GM21786 (cell line): ENCODE data around the gene DPH5.
A peak's percentile ranks its signal among the peaks of the same experiment; 100 is the strongest.
"Not testable (repeated sequence)": the region's sequence is repeated elsewhere in the genome, so short reads cannot be mapped to it uniquely, and the experiment has no call there.

Source experiments
- ATAC-seq: cut with Tn5 transposase; IDR thresholded peaks from one replicate; pipeline ENCODE4 v1.9.1; 2021; ENCODE audit not compliant: unreplicated experiment

Gene DPH5

DNA sequence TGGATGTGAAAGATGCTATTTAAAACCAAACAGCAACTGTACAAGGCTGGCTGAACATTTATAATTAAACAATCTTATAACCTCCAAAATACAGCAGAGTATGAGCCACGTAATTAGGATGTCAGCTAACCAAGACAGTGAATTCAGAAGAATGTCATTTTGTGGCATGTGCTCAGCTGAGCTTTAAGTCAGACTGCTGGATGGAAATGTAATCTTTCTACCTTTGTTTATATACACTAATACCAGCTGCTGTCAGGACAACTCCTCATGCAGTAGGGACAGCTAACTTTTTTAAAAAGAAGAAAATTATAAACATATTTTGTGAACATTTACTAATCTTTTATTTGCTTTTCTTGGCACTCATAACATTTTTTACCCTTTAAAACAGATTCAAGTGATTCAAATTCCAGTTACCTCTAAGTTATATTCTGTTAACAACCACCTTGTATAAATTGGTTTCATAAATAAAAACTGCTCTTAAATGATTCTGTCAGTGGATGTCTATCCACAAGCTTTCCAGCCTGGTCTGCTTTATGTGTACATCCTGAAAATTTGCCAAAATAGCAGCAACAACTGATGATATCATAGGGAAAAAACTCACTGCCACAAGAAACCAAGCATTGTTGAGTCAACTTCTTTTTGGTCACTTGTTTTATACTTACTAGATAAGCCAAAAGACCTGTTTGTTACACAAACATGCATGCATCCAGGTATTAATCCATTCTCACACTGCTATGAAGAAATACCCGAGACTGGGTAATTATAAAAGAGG, 36.1 kb downstream of the DPH5 start:
- no peak for ATAC-seq

DNA sequence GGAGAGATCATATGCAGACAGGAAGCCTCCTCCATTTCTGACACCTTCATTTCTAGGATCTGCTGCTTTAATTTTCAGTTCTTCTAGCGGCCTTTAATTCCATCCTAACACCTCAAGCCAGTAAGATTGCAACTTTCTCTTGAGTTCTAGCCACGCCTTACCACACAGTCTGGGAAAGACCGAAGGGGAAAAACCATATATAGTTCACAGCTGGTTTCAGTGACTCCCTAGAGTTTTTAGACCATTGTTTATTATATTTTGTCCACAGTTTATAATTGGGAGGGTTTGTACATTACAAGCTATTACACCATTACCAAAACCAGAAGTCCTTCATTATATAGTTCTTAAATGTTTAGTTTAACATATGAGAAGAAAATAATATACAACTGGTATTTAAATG, 37.5 kb downstream of the DPH5 start:
- no peak for ATAC-seq

DNA sequence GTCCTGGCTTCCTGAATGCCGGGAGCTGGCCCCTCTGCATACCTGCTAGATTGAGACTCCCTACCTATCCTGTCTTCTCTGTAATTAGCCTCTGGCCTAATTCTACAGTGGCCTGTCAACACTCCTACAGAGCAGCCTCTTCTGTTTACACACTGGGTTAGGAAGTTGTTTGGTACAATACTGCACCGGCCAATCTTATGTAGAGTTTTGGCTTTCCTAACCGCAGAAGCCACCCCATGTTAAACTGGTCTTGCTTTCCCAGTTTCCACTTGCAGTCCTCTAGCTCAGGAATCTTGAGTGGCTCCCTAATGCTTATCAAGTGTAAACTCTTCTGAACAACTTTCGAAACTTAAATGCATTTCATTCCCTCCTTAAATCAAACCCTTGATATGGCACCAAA, 42.8 kb downstream of the DPH5 start:
- ATAC-seq: no peak

DNA sequence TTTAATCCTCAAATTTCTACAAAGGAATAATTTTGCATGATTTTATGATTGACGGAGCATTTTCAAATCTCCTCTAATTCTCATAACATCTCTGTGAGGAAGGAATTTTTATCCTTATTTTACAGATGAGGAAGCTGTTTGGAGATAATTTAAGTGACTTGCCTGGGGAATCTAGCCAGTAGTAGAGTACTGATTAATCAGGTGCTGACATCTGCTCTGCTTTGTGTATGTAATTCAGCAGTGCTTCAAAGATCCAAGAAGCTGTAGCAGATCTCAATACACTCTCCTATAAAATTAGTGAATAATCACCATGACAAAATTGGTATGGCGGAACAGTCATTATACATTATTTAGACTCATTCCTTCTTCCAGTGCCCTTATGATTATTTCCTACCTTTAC, 46.0 kb downstream of the DPH5 start:
- ATAC-seq: no peak

DNA sequence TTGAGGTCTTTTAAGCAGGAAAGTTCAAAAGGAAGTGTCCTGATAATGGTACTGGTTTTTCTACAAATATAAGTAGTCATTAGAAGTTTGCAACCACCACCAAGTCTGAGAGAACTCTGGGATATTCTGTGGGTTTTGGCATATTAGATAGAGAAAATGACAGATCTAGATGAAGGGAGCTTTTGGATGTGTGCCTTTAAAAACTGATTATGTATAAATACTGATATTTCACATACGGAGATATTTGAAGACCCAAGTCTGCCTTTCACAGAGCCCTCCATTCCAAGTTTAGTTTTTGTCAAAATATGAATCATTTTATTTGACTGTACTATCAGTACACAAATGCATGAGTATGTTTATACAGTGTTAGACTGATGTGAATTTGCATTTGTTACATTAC, 48.6 kb downstream of the DPH5 start:
- ATAC-seq: no peak

DNA sequence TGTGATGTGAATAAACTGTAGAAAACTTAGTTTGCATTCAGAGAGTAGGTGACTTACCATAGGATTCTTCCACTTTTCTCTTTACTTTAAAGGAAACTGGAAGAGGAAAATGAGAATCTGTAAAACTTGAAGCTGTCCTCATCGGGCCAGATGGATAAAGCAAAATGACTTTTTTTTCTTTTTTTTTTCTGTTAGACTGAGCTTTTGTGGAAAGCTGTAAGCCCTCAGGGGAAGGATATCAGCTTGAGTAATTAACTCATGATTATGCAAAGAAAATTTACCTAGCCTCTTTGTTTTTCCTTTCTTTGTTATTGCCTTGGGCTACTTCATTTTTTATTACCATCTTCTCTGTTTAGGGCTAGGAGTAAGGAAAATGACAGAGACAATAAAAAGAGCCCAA, 53.4 kb downstream of the DPH5 start:
- ATAC-seq: no peak

DNA sequence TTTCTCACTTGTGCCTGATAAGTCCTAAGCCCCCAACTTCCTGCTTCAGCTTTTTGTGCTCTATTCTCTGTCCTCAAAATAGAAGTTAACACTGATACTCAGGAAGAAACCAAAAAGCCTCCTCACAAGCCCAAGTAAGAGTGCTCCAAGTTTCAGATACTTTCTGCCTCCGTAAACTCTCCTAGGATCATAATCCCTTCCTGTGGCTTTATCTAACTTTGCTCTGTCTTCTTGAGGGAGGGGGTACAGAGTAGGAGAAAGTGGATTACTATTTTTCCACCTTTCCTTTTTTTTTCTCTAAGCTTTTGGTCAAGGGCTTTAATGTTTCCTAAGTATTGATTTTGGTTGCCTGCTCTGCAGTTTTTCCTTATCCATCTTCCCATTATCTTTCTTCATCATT, 54.6 kb downstream of the DPH5 start:
- ATAC-seq: no peak

DNA sequence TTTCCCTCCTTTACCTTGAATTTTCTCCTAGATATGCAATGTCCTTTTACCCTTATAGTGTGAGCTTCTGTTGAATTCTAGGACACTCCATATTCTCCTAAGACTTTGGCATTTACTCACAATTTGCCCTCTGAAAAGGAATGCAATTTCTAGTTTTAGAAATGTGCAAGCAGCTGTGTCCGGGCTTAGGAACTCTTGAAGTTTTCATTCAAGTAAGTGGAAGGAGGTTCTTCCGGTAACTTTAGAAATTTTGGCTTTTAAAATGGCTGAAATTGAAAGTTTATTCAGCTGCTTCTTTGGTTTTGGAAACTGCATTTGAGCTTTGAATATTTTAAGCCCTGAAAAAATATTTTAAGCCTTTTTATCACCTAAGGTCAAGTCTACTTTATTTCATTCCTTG, 56.3 kb downstream of the DPH5 start:
- ATAC-seq: no peak

DNA sequence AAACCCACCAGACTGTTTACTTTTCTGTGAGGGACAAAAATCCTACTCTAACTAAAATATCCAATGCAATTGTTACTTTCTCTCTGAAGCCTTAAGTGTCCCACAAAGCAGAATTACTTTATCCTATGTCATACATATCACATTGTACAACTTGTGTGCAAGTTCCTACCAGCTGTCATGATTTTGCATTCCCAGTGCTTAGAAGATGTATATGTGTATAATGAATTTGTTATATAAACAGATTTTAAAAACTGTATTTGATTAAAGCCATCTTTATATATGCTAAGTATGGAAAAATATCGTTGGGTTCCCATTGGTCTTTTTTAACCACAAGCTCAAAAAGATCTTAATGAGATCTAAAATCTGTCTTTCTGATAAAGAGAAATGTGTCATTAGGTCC, 57.0 kb downstream of the DPH5 start:
- ATAC-seq: no peak

DNA sequence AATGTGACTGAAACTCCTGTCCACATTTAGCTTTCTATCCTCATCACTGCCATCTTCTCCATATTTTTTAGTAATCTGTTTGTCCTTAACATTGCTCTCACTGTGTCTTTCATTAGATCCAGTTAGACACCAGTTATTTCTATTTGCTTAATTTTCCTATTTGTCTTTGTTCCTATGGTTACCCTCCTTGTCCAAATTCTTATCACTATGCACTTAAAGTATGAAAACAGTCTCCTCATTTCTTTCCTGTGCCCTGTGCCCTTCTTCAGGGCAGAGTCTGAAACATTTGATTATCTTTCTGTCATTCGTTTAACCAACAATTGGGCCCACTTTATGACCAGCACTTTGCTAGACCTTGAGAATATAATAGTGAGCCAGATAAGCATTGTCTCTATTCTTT, 65.5 kb downstream of the DPH5 start:
- no peak for ATAC-seq

DNA sequence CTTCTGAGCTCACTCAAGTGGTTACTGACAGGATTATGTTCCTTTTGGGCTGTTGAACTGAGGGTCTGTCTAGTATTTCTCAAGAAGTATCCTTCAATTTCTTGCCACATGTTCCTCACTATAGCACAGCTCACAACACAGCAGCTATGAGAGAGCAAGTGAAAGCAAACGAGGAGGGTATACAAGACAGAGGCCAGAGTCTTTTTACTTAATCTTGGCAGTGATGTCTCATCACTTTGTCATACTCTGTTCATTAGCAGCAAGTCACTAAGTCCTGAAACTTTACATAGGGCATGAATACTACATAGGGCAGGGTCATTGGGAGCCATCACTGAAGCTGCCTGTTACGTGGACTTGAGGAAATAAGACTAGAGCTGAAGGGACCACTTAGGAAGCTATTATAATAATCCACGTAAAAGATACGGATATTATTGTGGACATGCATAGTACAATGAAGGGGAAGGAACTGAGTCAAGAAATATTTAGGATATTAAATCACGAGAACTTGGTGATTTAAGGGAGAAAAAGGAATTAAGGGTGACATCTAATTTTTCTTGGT, 66.0 kb downstream of the DPH5 start:
- no peak for ATAC-seq

DNA sequence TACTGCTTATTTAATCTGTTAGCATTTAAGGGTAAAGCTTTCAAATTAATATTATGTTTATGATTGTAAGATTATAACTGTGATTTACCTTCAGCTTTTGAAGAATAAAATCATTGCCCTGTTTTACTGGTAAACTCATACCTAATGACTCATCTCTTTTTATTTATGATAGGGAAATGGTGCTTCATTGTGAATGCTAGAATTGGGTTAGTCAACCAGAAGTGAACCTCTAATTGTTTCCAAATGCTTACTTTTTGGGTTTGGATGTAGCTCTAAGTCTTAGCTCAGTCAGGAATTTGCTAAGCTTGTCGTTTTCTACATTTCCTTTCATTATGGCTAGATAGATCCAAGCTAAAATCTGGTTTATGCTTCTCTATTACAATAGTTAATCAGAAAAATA, 70.3 kb downstream of the DPH5 start:
- no peak for ATAC-seq

DNA sequence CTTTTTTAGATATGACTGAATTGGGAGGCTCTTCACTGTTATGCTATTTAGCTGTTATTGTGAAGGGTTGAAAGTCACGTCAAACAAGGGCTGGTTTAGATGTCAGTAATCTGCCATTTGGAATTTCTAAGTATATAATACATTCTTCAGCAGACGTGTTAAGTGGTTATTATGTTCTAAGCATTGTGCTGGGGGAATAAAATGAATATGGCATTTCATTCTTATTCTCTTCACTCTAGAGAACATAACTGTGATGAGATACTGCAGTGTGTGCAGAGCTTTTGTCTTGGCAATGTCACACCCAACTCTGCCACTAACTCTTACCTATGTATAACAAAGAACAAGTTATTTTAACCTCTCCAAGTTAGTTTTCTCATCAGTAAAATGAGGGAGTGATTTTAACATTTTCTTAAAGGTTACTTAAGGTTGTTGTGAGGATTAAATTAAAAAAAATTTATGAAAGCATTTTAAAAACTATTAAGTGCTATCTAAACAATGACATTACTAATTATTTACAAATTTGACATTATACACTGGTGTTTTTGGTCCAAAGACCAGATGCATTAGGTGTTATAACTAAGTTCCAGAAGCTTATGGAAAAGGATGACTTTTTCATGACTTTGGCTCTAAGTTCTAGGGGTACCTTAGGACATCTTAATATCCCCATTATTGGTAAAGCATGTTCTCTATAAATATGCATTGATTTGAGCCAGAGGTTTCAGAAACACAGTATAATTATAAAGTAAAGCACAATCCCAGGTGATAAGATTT, 71.4 kb downstream of the DPH5 start:
- ATAC-seq: no peak

DNA sequence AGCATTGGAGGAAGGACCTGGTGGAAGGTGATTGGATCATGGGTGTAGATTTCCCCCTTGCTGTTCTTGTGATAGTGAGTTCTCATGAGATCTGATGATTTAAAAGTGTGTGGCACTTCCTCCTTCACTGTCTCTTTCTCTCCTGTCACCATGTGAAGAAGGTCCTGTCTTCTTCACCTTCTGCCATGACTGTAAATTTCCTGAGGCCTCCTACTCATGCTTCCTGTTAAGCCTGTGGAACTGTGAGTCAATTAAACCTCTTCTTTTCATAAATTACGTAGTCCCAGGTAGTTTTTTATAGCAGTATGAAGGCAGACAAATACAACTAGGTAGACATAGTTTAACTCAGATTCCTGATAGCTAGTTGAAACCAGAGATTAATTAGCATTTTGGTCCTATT, 72.6 kb downstream of the DPH5 start:
- ATAC-seq: not testable (repeated sequence)

DNA sequence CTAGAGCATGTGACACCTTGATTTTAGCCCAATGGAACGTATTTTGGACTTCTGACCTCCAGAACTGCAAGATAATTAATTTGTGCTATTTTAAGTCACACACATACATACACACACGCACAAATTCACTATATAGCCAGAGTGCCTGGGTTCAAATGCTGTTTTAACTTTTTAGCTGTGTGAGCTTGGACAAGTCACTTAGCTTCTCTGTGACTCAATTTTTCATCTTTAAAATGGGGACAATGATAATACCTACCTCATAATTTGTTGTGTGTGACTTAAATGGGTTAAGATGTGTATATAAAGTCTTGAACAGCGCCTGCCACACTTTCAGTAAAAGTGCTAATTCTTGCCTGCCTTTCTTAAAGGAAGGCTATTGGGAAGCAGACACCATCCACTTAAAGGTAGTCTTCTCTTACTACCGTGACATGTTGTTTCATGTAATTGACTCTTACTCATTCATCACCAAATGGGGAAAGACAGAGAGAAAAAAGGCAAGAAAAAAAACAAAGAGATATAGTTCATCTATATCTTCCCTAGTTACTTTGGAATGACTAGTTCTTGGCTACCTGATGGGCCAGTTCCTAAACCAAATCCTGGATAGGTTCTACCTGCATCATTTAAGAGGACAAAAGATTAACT, 73.4 kb downstream of the DPH5 start:
- no peak for ATAC-seq

DNA sequence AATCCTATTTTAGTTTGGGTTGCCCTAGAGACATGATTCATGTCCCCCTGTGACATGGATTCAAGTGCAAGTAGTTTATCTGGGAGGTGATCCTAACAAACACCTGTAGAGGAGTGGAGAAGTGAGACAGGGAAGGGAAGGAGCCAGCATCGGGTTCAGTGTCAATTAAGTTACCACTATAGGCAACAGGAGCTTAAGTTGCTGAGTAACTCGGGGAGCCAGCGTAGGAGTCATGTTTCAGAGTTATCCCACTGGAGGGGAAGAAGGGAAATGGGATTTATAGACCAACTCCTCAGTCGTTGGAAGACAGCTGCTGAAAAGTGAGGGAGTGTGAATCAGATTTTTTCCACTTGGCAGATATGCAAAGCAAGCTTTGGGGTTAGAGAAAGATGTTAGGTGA, 74.8 kb downstream of the DPH5 start:
- no peak for ATAC-seq

DNA sequence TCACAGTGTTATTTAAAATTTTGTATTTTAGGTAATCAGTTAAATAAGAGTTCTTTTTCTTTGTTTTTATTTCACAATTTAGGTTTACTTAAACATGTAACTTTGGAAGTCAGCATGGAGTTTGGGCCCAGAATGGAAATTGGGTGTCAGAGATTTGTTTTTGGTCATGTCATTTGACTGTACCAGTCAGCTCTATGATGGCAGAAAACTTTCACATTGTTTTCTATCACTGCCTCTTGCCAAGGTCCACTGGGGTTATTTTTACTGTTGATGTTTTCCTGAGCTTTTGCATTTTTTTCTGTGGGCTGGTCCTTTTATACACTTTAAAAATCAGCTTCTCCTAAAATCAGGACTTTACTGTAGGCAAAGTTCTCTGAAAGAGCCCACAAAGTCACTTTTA, 75.2 kb downstream of the DPH5 start:
- no peak for ATAC-seq

DNA sequence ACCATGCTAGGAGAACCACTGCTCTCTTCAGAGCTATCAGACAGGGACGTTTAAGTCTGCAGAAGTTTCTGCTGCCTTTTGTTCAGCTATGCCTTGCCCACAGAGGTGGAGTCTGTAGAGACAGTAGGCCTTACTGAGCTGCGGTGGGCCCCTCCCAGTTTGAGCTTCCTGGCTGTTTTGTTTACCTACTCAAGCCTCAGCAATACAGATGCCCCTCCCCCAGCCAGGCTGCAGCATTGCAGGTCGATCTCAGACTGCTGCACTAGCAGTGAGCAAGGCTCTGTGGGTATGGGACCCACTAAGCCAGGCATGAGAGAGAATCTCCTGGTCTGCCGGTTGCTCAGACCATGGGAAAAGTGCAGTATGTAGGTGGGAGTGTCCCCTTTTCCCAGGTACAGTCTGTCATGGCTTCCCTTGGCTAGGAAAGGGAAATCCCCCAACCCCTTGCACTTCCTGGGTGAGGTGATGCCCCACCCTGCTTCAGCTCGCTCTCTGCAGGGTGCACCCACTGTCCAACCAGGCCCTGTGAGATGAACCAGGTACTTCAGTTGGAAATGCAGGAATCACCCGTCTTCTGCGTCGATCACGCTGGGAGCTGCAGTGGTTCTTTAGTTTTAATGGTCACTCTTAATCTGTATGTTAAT, 75.9 kb downstream of the DPH5 start:
- peak; percentile 76 for ATAC-seq

DNA sequence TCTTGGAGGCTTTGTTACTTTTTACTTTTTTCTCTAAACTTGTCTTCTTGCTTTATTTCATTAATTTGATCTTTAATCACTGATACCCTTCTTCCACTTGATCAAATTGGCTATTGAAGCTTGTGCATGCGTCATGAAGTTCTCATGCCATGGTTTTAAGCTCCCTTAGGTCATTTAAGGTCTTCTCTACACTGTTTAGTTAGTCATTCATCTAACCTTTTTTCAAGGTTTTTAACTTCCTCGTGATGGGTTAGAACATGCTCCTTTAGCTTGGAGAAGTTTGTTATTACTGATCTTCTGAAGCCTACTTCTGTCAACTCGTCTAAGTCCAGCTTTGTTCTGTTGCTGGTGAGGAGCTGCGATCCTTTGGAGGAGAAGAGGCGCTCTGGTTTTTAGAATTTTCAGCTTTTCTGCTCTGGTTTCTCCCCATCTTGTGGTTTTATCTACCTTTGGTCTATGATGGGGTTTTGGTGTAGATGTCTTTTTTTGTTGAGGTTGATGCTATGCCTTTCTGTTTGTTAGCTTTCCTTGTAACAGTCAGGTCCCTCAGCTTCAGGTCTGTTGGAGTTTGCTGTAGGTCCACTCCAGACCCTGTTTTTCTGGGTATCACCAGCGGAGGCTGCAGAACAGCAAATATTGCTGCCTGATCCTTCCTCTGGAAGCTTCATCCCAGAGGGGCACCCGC, 76.7 kb downstream of the DPH5 start:
- not testable (repeated sequence) for ATAC-seq

DNA sequence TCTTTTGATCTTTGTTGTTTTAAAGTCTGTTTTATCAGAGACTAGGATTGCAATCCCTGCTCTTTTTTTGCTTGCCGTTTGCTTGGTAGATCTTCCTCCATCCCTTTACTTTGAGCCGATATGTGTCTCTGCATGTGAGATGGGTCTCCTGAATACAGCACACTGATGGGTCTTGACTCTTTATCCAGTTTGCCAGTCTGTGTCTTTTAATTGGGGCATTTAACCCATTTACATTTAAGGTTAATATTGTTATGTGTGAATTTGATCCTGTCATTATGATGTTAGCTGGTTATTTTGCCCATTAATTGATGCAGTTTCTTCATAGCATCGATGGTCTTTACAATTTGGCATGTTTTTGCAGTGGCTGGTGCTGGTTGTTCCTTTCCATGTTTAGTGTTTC, 77.8 kb downstream of the DPH5 start:
- ATAC-seq: not testable (repeated sequence)

DNA sequence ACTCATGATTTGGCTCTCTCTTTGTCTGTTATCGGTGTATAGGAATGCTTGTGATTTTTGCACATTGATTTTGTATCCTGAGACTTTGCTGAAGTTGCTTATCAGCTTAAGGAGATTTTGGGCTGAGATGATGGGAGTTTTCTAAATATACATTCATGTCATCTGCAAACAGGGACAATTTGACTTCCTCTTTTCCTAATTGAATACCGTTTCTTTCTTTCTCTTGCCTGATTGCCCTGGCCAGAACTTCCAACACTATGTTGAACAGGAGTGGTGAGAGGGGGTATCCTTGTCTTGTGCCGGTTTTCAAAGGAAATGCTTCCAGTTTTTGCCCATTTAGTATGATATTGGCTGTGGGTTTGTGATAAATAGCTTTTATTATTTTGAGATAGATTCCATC, 79.5 kb downstream of the DPH5 start:
- ATAC-seq: not testable (repeated sequence)
